K562 (cell line): ENCODE results near the gene MID2. TPM values are rescaled to one million over a fixed set of nuclear protein-coding genes. Genes with fewer than 3 reads are reported as not detected.

Experiments used
- ATAC-seq: fragments of 200-7000 bp; cut with Tn5 transposase; 3 replicates; pipeline ENCODE4 v1.9.1; 2020; ENCODE audit warnings: moderate library complexity
- BruUV-seq: library from RNA; stranded (reverse); fragments of 400-500 nt; replicated peaks from 2 replicates; lab custom pipeline; 2021; lab: Mats Ljungman, UMichigan
- CTCF ChIA-PET: fragments of 300-600 bp; formaldehyde crosslinking; extraction: SDS; loops from one replicate; lab custom pipeline; 2021; ENCODE audit warnings: low intra/inter-chr PET ratio; lab: Yijun Ruan, JAX
- POLR2A ChIA-PET: fragments of 300-600, 350-650 bp; sonication (Branson Sonifier 250); formaldehyde crosslinking; extraction: SDS; loops from one replicate; lab custom pipeline; 2021; ENCODE audit warnings: antibody characterized with exemption, inconsistent platforms; lab: Yijun Ruan, JAX
- DNase-seq, 4 experiments: peaks; one replicate each; pipeline versions ENCODE4 v3.0.0 to v3.0.0-alpha.2; 2011 to 2018; ENCODE audit warnings: low spot score in 3 of 4, mixed read lengths in 3 of 4; ENCODE audit errors: extremely low read depth in 1 of 4
- FAIRE-seq: peaks from 2 replicates; lab custom pipeline; 2011; peaks lifted over from hg19 to GRCh38; lab: Jason Lieb, UNC
- H2AFZ ChIP-seq: 2 replicates; pipeline ENCODE4 v1.6.0; 2011; ENCODE audit warnings: low read depth, low read length, control low read depth, inconsistent platforms
- H3K27ac ChIP-seq: fragments of 200-600 bp; 3 replicates; pipeline ENCODE4 v1.8.0; 2011; ENCODE audit warnings: low read depth, mild to moderate bottlenecking, control low read depth, inconsistent platforms, low read length, moderate library complexity, mixed read lengths; ENCODE audit errors: extremely low read depth
- H3K27me3 ChIP-seq, 2 experiments: fragments of 300-600 bp in 1 of 2; 2 replicates in 1 of 2; 3 replicates in 1 of 2; pipeline versions ENCODE4 v1.6.0 to v1.8.0; 2011; ENCODE audit warnings: inconsistent platforms in 2 of 2, low read length in 2 of 2, mild to moderate bottlenecking in 1 of 2, mixed read lengths in 1 of 2, moderate library complexity in 1 of 2; ENCODE audit not compliant: control insufficient read depth in 2 of 2, insufficient read depth in 2 of 2
- H3K36me3 ChIP-seq: fragments of 300-600 bp; 3 replicates; pipeline ENCODE4 v1.8.0; 2011; ENCODE audit warnings: mild to moderate bottlenecking, low read length, inconsistent platforms; ENCODE audit not compliant: control insufficient read depth, insufficient read depth
- H3K4me1 ChIP-seq, 2 experiments: fragments of 200-600 bp in 1 of 2; replicated peaks in 1 of 2; 2 replicates in 1 of 2; 3 replicates in 1 of 2; pipeline versions ENCODE4 v1.5.1 to v1.8.0; 2011; ENCODE audit warnings: inconsistent platforms in 2 of 2, low read length in 2 of 2, mild to moderate bottlenecking in 1 of 2, mixed read lengths in 1 of 2, moderate library complexity in 1 of 2; ENCODE audit not compliant: control insufficient read depth in 2 of 2, insufficient read depth in 2 of 2
- H3K4me2 ChIP-seq: 2 replicates; pipeline ENCODE4 v1.6.1; 2011; ENCODE audit warnings: low read length, control low read depth, inconsistent platforms, mixed read lengths; ENCODE audit not compliant: insufficient read depth
- H3K4me3 ChIP-seq: fragments of 200-600 bp; sonication (generic), shearing (Covaris generic); 2 replicates; pipeline ENCODE4 v1.5.1; 2016; ENCODE audit warnings: control low read depth, inconsistent platforms
- H3K79me2 ChIP-seq: fragments of 200-600 bp; 3 replicates; pipeline ENCODE4 v1.8.0; 2011; ENCODE audit warnings: low read length, inconsistent platforms; ENCODE audit not compliant: control insufficient read depth, insufficient read depth
- H3K9ac ChIP-seq, 2 experiments: 2 replicates each; pipeline versions ENCODE4 v1.6.0 to v1.6.1; 2011; ENCODE audit warnings: low read depth in 2 of 2, low read length in 2 of 2, control low read depth in 1 of 2, inconsistent platforms in 1 of 2, mild to moderate bottlenecking in 1 of 2, mixed read lengths in 1 of 2; ENCODE audit not compliant: insufficient read depth in 1 of 2
- H3K9me1 ChIP-seq: one replicate; pipeline ENCODE4 v1.6.0; 2011; ENCODE audit warnings: inconsistent platforms, mild to moderate bottlenecking, low read length, moderate library complexity; ENCODE audit not compliant: control insufficient read depth, insufficient read depth
- H3K9me3 ChIP-seq: replicated peaks from 2 replicates; pipeline ENCODE4 v1.5.1; 2011; ENCODE audit warnings: low read depth, low read length, inconsistent platforms; ENCODE audit not compliant: control insufficient read depth, insufficient read depth
- H4K20me1 ChIP-seq: replicated peaks from 2 replicates; pipeline ENCODE4 v1.6.1; 2011; ENCODE audit warnings: low read length, inconsistent platforms, mixed read lengths; ENCODE audit not compliant: control insufficient read depth, insufficient read depth
- ARID2 ChIP-seq: fragments of 450-650 bp; IDR thresholded peaks from 2 replicates; pipeline ENCODE4 v1.6.1; 2017; ENCODE audit warnings: antibody characterized with exemption, mild to moderate bottlenecking
- HIVEP1 ChIP-seq: fragments of 250-450 bp; sonication (Bioruptor Pico); IDR thresholded peaks from 2 replicates; pipeline ENCODE4 v1.4.0; 2020; ENCODE audit warnings: mild to moderate bottlenecking
- PPARD ChIP-seq: fragments of 250-450 bp; sonication (Bioruptor Pico); IDR thresholded peaks from 2 replicates; pipeline ENCODE4 v1.8.0; 2022; ENCODE audit warnings: inconsistent platforms, mild to moderate bottlenecking, moderate library complexity
- SMC3 ChIP-seq: conservative IDR thresholded peaks from 2 replicates; pipeline ENCODE4 v1.6.1; 2011; ENCODE audit warnings: low read depth, low read length, improper control_type of control experiment; ENCODE audit not compliant: insufficient read depth
- ZNF445 ChIP-seq: fragments of 250-450 bp; sonication (Bioruptor Pico); IDR thresholded peaks from 2 replicates; pipeline ENCODE4 v1.4.0; 2020; ENCODE audit warnings: low read depth, mild to moderate bottlenecking, moderate library complexity
- ZNF507 ChIP-seq: conservative IDR thresholded peaks from 2 replicates; pipeline ENCODE4 v1.6.1; 2017; ENCODE audit warnings: missing genetic modification characterization, missing compliant biosample characterization
- ZNF707 ChIP-seq: fragments of 250-450 bp; sonication (Bioruptor Pico); conservative IDR thresholded peaks from 2 replicates; pipeline ENCODE4 v1.8.0; 2022; ENCODE audit warnings: inconsistent platforms, mild to moderate bottlenecking, moderate library complexity
- WGBS: fragments of 100-300 bp; shearing (Covaris generic); methylation state at CpG from one replicate; pipeline ENCODE4 v1.1.6; 2016; ENCODE audit warnings: low coverage, mixed read lengths; ENCODE audit not compliant: insufficient coverage; ENCODE audit errors: missing lambda C conversion rate; 5-methylcytosine and 5-hydroxymethylcytosine counted together
- in situ Hi-C: fragments of 300-500 bp; cut with MboI; formaldehyde crosslinking; loops from 4 replicates; pipeline ENCODE4 v1.15.0; 2018; ENCODE audit warnings: inconsistent platforms, mixed read lengths
- intact Hi-C: fragments of 100-400 bp; cut with micrococcal nuclease; formaldehyde crosslinking; loops from 2 replicates; pipeline ENCODE4 v1.14.2; 2022
- polyA plus RNA-seq, 8 experiments: library from polyadenylated mRNA; depleted of rRNA in 4 of 8; stranded (reverse) in 5 of 8; unstranded in 3 of 8; fragments of >200 nt; fragmentation: Nextera tagmentation in 2 of 8; fragmentation: Illumina TruSeq in 1 of 8; extraction: Ambion mirVana in 2 of 8; extraction: Trizol in 1 of 8; gene quantifications; 2 replicates each; pipeline versions ENCODE4 v1.2.1 to v1.2.3, GENCODE V29; 2011 to 2014; ENCODE audit warnings: inconsistent platforms in 1 of 8, missing spikeins in 1 of 8
- total RNA-seq, 7 experiments: library from RNA; depleted of rRNA in 6 of 7; stranded (reverse); fragments of >200 nt in 6 of 7; fragmentation: Illumina TruSeq in 2 of 7; extraction: Trizol in 2 of 7; gene quantifications; 2 replicates each; pipeline versions ENCODE4 v1.2.1 to v1.2.3, GENCODE V29; 2011 to 2021; ENCODE audit warnings: low replicate concordance in 1 of 7
- TF ChIP-seq, protein P1 (sequence below): fragments of 450-650 bp; IDR thresholded peaks from 2 replicates; pipeline ENCODE4 v1.6.1; 2014; ENCODE audit warnings: low read depth, mild to moderate bottlenecking, moderate library complexity, borderline replicate concordance

MID2 gene
- total and polyA plus RNA-seq, 9 of the 15 experiments (the other 6 are each of a cell fraction or from before 2014, with no cell fraction given) = 0.07 TPM; not detected in 8

DNA sequence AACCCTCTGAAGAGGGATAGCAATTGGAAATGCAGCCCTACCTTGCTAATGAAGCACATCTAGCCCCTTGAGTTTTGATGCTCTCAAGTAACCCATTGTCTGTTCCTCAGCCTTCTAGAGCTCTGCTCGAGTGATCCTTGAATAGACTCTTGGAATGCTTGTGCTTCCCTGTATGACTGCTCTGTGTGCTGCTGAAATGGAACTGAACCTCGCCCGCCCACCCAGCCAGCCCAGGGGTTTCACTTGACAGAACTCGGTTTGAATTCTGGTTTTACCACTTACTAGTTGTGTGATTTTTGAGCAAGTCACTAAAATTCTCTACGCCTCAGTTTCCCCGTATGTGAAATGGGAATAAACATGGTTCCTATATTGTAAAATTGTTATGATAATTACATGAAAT, 77.1 kb downstream of the MID2 start:
- H3K36me3 ChIP-seq = no peaks in the 10 kb centered on the region
- H4K20me1 ChIP-seq = no peaks in the 10 kb centered on the region
- no peaks in the 10 kb centered on the region for H3K27me3 ChIP-seq
- TF ChIP-seq ZNF445 (CRISPR knock-in tag) = no peak
- TF ChIP-seq SMC3 = no peak
- no peak for TF ChIP-seq ARID2
- TF ChIP-seq PPARD (CRISPR knock-in tag) = no peak
- no peak for TF ChIP-seq HIVEP1
- TF ChIP-seq, protein P1, sequence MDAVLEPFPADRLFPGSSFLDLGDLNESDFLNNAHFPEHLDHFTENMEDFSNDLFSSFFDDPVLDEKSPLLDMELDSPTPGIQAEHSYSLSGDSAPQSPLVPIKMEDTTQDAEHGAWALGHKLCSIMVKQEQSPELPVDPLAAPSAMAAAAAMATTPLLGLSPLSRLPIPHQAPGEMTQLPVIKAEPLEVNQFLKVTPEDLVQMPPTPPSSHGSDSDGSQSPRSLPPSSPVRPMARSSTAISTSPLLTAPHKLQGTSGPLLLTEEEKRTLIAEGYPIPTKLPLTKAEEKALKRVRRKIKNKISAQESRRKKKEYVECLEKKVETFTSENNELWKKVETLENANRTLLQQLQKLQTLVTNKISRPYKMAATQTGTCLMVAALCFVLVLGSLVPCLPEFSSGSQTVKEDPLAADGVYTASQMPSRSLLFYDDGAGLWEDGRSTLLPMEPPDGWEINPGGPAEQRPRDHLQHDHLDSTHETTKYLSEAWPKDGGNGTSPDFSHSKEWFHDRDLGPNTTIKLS = no peak
- TF ChIP-seq ZNF707 (CRISPR knock-in tag) = no peak
- no peak for TF ChIP-seq ZNF507 (tag)
- no peaks in the 10 kb centered on the region for H3K4me1 ChIP-seq
- H3K9me1 ChIP-seq = no peaks in the 10 kb centered on the region
- H3K9me3 ChIP-seq = no peaks in the 10 kb centered on the region
- intact Hi-C loops (loop anchor here (10.0 kb wide), 1 partner anchor 172 kb away; no protein-coding TSS in a partner anchor), in situ Hi-C loops (no loop called here)
- CTCF ChIA-PET = no interaction called here
- H3K27ac ChIP-seq = no peak overlapping the region
- POLR2A ChIA-PET = no interaction called here
- no peaks in the 10 kb centered on the region for H3K79me2 ChIP-seq
- WGBS = 0% methylated on average over 6 of the region's 6 CpGs
- BruUV-seq = no TSS peak
- no peak overlapping the region for H3K9ac ChIP-seq
- no peak for FAIRE-seq
- no peak for ATAC-seq
- no peak for DNase-seq
- no peak overlapping the region for H3K4me2 ChIP-seq
- no peak overlapping the region for H3K4me3 ChIP-seq
- no peak overlapping the region for H2AFZ ChIP-seq
